ENCODE data around the gene PHF1.
A peak's percentile ranks its signal among the peaks of the same experiment; 100 is the strongest.

The PHF1 gene

GRCh38 chr6:33418690-33419291 lies 8.0 kb downstream of the PHF1 start:
- H3K4me2 ChIP-seq (ENCODE audit: low read length) = peak overlapping the region; percentile 87
- H3K36me3 ChIP-seq (ENCODE audit: control insufficient read depth, low read length) = peaks cover 27% of the 10 kb centered on the region
- peaks cover 5% of the 10 kb centered on the region; the same call in 1 of the 2 replicates for H3K27me3 ChIP-seq (ENCODE audit: control insufficient read depth, low read length)
- H3K79me2 ChIP-seq (ENCODE audit: control insufficient read depth, low read length) = peaks cover 30% of the 10 kb centered on the region
- no peaks in the 10 kb centered on the region; the same call in 1 of the 2 replicates for H4K20me1 ChIP-seq (ENCODE audit: control insufficient read depth, insufficient read depth, low read depth, low read length)
- H3K4me1 ChIP-seq (ENCODE audit: control insufficient read depth, low read length) = peaks cover 48% of the 10 kb centered on the region
- TF ChIP-seq CTCF (IDR thresholded peaks at IDR 0.05; ENCODE audit: low read depth, low read length, poor library complexity, severe bottlenecking) (no peak), EZH2phosphoT487 (IDR thresholded peaks at IDR 0.05; ENCODE audit: borderline replicate concordance, low read length) (no peak)
- H3F3A ChIP-seq (ENCODE audit: control insufficient read depth, insufficient read depth) = peaks cover 13% of the 10 kb centered on the region
- H3K9me3 ChIP-seq (ENCODE audit: control insufficient read depth, insufficient read depth, low read length) = no peaks in the 10 kb centered on the region
- H3K27ac ChIP-seq (ENCODE audit: low read depth, low read length) = peak overlapping the region; percentile 69
- H3K4me3 ChIP-seq (ENCODE audit: low read length) = peak overlapping the region; percentile 74
- H3K9me2 ChIP-seq (replicated peaks; ENCODE audit: control insufficient read depth, low read length) = no peaks in the 10 kb centered on the region

DNA sequence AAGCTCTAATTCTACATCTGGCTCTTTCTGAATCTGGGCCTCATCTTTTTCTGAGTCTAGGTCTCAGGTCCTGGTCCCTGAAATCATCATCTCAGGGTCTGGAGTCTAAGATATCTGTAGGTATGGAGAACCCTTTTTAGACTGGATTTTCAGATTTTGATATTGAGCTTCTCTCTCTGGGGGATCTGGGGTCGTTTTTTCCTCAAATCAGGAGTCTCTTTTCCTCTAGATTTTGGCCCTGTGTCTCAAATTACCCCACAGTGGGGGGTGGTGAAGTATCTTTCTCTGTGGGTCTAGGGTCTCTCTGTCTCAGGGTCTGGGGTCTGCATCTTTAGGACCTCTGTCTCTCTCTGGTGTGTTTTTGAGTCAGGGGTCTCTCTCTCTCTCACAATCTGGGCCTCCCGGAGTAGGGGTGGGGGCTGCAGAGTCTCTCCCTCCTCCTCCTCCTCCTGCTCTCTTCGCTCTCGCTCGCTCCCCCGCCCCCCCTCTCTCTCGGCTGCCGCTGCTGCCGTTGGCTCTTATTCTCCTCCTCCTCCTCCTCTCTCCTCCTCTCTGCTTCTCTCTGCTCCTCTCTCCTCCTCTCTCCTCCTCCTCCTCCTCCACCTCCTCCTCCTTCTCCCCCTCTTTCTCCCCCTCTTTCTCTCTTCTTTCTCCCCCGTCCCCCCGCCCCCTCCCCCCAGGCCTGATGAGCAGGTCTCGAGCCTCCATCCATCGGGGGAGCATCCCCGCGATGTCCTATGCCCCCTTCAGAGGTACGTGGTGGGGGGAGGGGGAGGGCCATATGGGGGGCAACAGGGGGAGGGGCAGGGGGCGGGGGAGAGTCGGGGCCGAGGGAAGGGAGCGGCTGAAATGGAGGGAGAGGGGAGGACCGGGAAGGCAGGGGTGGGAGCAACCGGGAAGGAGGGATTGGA lies 9.0 kb downstream of the PHF1 start, which contains the start of gene SYNGAP1:
Gene SYNGAP1 (plus strand): TSS at position 486 of the 911 bp plus-strand sequence. CDS start 200 bp downstream, at position 686.
- Histone ChIP-seq H3K9me2 (replicated peaks; ENCODE audit: control insufficient read depth, low read length) (no peaks in the 10 kb centered on the region), H3F3A (ENCODE audit: control insufficient read depth, insufficient read depth) (peaks cover 6% of the 10 kb centered on the region; the same call in 1 of the 2 replicates), H3K4me3 (ENCODE audit: low read length) (peak within 1 kb of the TSS; percentile 74), H3K4me2 (ENCODE audit: low read length) (peak within 1 kb of the TSS; percentile 87), H3K79me2 (ENCODE audit: control insufficient read depth, low read length) (peaks cover 34% of the 10 kb centered on the region), H3K36me3 (ENCODE audit: control insufficient read depth, low read length) (peaks cover 19% of the 10 kb centered on the region), H3K4me1 (ENCODE audit: control insufficient read depth, low read length) (peaks cover 45% of the 10 kb centered on the region), H3K27ac (ENCODE audit: low read depth, low read length) (peak within 1 kb of the TSS; percentile 69), H3K9me3 (ENCODE audit: control insufficient read depth, insufficient read depth, low read length) (no peaks in the 10 kb centered on the region), H3K27me3 (ENCODE audit: control insufficient read depth, low read length) (peaks cover 5% of the 10 kb centered on the region; the same call in 1 of the 2 replicates), H4K20me1 (ENCODE audit: control insufficient read depth, insufficient read depth, low read depth, low read length) (no peaks in the 10 kb centered on the region; the same call in 1 of the 2 replicates)
- TF ChIP-seq CTCF (IDR thresholded peaks at IDR 0.05; ENCODE audit: low read depth, low read length, poor library complexity, severe bottlenecking) (no peak), EZH2phosphoT487 (IDR thresholded peaks at IDR 0.05; ENCODE audit: borderline replicate concordance, low read length) (no peak)

DNA sequence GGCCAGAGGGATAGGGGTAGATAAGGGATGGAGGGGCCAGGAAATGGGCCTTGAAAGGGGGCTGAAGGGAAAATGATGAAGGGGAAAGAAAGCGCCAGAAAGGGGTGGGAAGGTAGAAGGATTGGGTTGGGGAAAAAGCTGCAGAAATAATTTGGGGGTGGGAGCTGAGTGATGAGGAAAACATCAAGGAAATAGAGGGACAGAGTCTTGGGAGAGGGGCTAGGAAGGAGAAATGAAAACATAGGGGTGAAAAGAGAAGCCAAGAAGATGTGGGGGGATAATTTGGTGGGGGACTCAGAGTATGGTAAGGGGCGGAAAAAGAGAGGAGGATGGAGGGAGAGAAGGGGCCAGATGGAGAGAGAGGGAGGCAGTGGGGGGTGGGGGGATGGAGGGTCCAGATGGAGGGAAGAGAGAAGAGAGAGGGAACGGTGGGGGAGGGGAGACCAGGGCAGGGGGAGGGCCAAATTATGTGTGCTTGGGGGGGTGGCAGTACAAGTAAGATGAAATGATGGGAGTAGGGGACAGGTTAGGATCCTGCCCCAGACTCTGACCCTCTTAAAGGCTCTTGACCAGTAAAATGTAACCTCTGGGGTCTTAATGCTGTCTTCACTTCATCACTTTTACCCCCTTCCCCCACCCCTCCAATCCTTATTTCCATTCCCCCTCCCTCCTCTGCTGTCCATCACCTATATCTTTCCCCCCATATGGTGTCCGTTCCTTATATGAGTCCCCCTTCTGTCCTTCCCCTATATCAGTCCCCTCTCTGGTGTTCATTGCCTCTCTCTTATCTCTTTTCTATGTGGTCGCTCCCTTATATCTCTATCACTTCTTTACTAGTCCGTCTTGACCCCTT lies 9.9 kb downstream of the PHF1 start:
- TF ChIP-seq CTCF (IDR thresholded peaks at IDR 0.05; ENCODE audit: low read depth, low read length, poor library complexity, severe bottlenecking) = no peak
- no peak for TF ChIP-seq EZH2phosphoT487 (IDR thresholded peaks at IDR 0.05; ENCODE audit: borderline replicate concordance, low read length)
- no peaks in the 10 kb centered on the region for H3K9me3 ChIP-seq (ENCODE audit: control insufficient read depth, insufficient read depth, low read length)

More for the DNA sequence above, 9.9 kb downstream of the PHF1 start:
- H3K4me1 ChIP-seq (ENCODE audit: control insufficient read depth, low read length) = peaks cover 41% of the 10 kb centered on the region
- 0 out of 2 replicates have a peak overlapping the region, but pooled peaks have one; percentile 34 for H3K4me3 ChIP-seq (ENCODE audit: low read length)
- peaks cover 5% of the 10 kb centered on the region; the same call in 1 of the 2 replicates for H3F3A ChIP-seq (ENCODE audit: control insufficient read depth, insufficient read depth)
- peak overlapping the region; percentile 31; the same call in 1 of the 2 replicates for H3K4me2 ChIP-seq (ENCODE audit: low read length)
- H4K20me1 ChIP-seq (ENCODE audit: control insufficient read depth, insufficient read depth, low read depth, low read length) = no peaks in the 10 kb centered on the region; the same call in 1 of the 2 replicates
- H3K9me2 ChIP-seq (replicated peaks; ENCODE audit: control insufficient read depth, low read length) = no peaks in the 10 kb centered on the region
- H3K27ac ChIP-seq (ENCODE audit: low read depth, low read length) = no peak overlapping the region
- H3K79me2 ChIP-seq (ENCODE audit: control insufficient read depth, low read length) = peaks cover 31% of the 10 kb centered on the region
- H3K36me3 ChIP-seq (ENCODE audit: control insufficient read depth, low read length) = peaks cover 10% of the 10 kb centered on the region
- peaks cover 5% of the 10 kb centered on the region; the same call in 1 of the 2 replicates for H3K27me3 ChIP-seq (ENCODE audit: control insufficient read depth, low read length)
